TTC549 (cell line): ENCODE results near the gene DCAF10.
"Not testable (repeated sequence)": the region's sequence is repeated elsewhere in the genome, so short reads cannot be mapped to it uniquely, and the experiment has no call there.

Experiments
- FAIRE-seq: peaks from 2 replicates; lab custom pipeline; 2012; peaks lifted over from hg19 to GRCh38; lab: Jason Lieb, UNC

DCAF10 gene

DNA sequence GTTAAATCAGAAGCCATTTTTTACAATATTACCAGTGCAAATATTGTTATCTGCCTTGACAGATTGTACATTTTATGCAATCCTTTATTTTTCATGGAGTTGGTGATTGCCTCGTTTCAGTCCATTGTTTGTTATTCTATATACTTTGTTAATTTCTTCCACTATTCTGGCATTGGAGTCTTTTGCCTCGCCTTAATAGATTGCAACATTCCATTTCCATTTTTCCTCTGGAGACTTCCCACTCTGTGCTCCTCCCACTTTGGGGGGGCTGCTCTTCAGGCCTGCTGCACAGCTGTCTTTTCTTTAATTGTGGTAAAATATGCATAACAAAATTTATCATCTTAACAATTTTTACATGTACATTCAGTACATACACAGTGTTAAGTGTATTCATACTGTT is 4.4 kb upstream of the DCAF10 start:
- FAIRE-seq = no peak

- no peak for FAIRE-seq
Measured at GRCh38 chr9:37798677-37799076, 1.9 kb upstream of the DCAF10 start.

DNA sequence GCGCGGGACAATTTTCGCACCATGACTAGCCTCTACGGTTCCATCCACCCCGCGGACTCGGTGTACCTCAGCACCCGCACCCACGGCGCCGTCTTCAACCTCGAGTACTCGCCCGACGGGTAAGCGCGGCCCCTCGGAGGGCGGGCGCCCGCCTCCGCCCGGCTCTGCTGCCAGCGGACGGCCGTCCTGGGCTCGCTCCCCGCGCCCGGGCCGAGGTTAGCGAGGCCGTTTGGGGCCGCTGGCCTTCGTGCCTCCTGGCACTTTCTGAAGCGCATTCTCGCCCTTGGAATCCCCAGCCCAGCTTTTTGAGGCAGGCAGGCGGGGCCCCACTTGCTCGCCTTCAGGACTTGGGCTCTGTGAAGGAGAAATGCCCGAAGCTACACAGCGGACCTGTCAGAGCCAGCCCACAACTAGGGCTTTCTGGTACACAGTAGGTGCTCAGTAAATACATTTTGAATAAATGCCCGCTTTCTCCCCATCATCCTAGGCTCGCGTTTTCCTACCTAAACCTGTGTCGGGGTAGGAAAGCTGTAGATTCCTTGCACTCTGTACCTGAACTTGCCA is 772 bp downstream of the DCAF10 start:
- FAIRE-seq = no peak

GRCh38 chr9:37801959-37802711 is 1.5 kb downstream of the DCAF10 start:
- no peak for FAIRE-seq

DNA sequence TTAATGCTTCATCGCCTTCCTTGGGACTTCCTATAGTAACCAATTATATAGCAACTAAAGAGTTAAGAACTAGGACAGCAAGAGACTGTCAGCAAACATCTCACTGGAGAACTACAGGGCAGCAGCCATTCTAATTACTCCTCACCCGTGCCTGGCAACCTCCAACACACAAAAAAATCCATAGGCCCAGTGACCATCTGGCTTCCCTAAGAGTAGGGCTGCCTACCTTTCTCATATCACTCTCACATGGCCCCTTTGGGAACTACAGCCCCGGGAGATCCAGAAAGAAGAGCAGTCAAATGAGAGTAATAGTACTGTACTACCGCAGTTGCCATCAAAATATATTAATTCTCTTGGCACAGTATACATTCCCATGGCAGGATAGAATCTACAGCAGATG is 5.7 kb downstream of the DCAF10 start:
- FAIRE-seq = no peak

DNA sequence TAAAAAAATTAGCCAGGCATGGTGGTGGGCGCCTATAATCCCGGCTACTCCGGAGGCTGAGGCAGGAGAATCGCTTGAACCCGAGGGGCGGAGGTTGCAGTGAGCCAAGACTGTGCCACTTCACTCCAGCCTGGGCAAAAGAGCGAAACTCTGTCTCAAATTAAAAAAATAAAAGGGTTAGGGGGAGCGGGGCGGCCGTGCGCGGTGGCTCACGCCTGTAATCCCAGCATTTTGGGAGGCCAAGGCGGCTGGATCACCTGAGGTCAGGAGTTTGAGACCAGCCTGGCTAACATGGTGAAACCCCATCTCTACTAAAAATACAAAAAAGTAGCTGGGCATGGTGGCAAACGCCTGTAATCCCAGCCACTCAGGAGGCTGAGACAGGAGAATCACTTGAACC is 9.1 kb downstream of the DCAF10 start:
- not testable (repeated sequence) for FAIRE-seq

- no peak for FAIRE-seq
Measured at GRCh38 chr9:37811906-37812476, 11.4 kb downstream of the DCAF10 start.

DNA sequence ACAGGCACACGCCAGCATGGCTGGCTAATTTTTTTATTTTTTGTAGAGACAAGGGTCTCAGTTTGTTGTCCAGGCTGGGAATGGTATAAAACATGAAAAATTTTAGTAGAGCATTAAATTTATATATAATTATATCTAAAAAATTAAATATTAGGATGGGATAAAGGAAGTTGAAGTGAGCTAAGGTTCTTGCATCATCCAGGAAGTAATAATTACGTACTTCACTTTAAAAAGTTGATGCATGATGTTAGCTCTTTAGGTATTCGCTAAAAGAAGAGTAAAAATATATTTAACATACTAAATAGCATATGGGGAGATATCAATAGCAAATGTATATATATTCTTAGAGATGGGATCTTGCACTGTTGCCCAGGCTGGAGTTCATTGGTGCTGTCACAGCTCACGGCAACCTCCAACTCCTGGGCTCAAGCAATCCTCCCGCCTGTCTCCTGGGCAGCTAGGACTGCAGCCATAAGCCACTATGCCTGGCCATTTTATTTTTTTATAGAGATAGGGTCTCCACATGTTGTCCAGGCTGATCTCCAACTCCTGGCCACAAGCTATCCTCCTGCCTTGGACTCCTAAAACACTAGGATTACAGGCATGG is 12.3 kb downstream of the DCAF10 start:
- FAIRE-seq = no peak

GRCh38 chr9:37818849-37819248 is 18.3 kb downstream of the DCAF10 start:
- no peak for FAIRE-seq

DNA sequence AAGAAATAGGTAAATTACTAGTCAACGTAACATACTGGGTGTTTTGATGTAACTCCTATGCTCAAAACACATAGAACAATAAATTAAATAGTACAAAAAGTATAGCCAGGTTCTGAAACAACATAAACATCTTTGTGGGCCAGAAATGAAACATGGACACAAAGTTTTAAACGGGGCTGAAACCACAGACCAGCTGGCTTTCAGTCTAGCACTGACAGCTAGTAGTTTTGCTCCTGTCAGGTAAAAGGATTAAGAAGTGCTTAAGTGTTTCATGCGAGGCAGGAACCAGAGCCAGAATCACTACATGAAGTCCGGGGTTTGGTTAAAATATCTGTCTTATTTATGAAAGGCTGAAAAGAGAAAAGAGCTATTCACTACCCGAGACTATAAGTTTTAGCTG is 19.5 kb downstream of the DCAF10 start:
- FAIRE-seq = no peak

DNA sequence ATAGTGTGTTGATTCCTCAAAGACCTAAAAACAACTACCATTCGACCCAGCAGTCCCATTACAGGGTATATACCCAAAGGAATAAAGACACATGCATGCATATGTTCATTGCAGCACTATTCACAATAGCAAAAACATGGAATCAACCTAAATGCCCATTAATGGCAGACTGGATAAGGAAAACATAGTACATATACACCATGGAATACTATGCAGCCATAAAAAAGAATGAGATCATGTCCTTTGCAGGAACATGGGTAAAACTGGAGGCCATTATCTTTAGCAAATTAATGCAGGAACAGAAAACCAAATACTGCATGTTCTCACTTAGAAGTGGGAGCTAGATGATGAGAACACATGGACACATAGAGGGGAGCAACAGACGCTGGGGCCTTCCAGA is 24.6 kb downstream of the DCAF10 start:
- FAIRE-seq = not testable (repeated sequence)

DNA sequence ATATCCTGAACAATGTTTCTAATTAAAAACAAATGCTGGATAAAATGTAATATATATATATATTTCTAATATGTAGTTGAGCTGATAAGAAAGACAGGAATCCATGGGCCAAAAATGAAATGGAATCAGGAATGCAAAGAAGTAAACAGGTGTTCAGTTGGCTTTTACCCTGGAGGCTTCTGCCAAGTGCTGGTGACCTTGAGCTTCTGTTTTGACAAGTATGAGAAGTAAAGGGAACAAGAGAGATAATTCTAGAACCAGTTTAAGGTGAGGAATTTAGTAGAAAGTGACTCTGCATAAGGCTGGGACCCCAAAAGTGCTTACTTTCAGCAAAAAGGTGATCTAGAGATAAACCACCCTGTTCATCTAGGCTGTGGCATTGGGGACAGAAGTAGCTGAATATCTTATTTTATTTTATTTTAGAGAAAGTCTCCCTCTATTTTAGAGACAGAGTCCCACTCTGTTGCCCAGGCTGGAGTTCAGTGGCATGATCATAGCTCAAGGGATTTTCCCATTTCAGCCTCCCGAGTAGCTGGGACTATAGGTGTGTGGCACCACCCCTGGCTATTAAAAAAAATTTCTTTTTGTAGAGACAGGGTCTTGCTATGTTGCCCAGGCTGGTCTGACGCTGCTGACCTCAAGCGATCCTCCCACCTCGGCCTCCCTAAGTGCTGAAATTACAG is 27.0 kb downstream of the DCAF10 start:
- no peak for FAIRE-seq

DNA sequence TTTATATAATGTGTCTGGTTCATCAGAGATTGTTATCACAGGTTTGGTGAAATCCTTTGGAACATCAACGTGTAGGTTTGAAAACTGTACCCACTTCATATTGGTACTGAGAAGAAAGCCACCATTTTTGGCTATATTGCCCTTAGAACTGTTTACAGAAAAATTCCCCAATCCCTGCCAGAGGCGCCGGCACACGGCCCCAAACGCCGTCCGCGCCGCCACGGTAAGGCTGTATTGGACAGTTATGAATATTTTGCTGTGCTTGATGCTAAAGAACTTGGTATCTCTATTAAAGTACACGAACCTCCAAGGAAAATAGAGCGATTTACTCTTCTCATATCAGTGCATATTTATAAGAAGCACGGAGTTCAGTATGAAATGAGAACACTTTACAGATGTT is 35.2 kb downstream of the DCAF10 start:
- FAIRE-seq = no peak

DNA sequence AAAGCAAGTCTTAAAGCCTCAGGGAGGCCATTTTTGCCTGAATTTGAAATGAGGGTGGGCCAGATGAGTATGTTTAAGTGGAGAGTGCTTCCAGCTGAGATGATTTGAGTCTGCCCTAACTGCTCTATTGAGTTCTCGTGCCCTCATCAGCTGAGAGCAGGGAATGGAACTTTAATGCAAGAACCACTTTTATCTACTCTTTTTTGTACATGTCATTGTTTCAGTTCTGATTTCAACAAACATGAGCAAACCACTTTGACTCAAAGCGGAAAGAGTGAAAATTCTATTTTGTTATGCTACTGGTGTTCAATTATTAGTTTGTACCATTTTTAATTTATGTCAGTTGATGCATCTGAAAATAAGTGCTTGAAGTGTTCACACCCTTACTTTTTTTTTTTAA is 35.8 kb downstream of the DCAF10 start:
- FAIRE-seq = no peak

- FAIRE-seq = no peak
Measured at GRCh38 chr9:37839496-37840461, 39.2 kb downstream of the DCAF10 start.

DNA sequence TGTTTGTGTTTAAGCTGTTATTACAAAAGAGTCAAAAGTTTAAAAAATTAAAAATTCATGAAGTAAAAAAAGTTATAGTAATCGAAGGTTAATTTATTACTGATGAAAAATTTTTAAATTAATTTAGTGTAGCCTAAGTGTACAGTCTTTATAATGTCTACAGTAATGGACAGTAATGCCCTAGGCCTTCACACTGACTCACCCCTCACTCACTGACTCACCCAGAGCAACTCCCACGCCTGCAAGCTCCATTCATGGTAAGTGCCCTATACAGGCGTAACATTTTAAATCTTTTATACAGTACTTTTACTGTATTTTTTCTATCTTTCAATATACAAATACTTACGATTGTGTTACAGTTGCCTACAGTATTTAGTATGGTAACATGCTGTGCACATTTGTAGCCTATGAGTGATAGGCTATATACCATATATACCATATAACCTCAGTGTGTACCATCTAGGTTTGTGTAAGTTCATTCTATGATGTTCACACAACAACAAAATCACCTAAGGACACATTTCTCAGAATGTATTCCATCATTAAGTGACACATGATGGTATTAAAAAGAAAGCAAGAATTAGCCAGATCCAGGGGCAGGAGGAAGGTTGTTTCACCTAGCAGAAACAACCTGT is 40.1 kb downstream of the DCAF10 start:
- peak; percentile 20 for FAIRE-seq

DNA sequence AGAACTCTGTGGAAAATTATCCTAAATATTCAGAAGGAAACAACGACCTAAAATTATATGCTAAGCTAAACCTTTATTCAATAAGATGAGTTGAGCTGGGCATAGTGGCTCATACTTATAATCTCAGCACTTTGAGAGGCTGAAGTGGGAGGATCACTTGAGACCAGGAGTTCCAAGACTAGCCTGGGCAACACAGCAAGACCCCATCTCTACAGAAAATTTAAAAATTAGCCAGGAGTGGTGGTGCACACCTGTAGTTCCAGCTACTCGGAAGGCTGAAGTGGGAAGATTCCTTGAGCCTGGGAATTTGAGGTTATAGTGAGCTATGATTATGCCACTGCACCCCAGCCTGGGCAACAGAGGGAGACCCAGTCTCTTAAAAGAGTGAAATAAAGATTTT is 51.6 kb downstream of the DCAF10 start:
- FAIRE-seq = no peak

GRCh38 chr9:37856551-37856950 is 56.0 kb downstream of the DCAF10 start:
- FAIRE-seq = no peak

GRCh38 chr9:37859043-37859442 is 58.4 kb downstream of the DCAF10 start:
- FAIRE-seq = peak; percentile 63

- FAIRE-seq = no peak
Measured at GRCh38 chr9:37862530-37862929, 61.9 kb downstream of the DCAF10 start.
